Right renal pelvis (tissue), 4 donors: ENCODE data around the gene ZXDA. TPM values are rescaled to one million over a fixed set of nuclear protein-coding genes. Genes with fewer than 3 reads are reported as not detected.
"Not testable (repeated sequence)": the region's sequence is repeated elsewhere in the genome, so short reads cannot be mapped to it uniquely, and the experiment has no call there.

ENCODE experiments used
- DNase-seq, 4 donors: peaks; one replicate each; pipeline ENCODE4 v3.0.0-alpha.2; 2013; ENCODE audit warnings: low read depth in 4 of 4, low spot score in 3 of 4, missing footprints in 1 of 4
- polyA plus RNA-seq, 4 donors: library from polyadenylated mRNA; unstranded; fragments of 120-200 nt; gene quantifications; one replicate each; pipeline ENCODE4 v1.2.1, GENCODE V29; 2013; ENCODE audit not compliant: insufficient read length in 4 of 4

The ZXDA gene, protein sequence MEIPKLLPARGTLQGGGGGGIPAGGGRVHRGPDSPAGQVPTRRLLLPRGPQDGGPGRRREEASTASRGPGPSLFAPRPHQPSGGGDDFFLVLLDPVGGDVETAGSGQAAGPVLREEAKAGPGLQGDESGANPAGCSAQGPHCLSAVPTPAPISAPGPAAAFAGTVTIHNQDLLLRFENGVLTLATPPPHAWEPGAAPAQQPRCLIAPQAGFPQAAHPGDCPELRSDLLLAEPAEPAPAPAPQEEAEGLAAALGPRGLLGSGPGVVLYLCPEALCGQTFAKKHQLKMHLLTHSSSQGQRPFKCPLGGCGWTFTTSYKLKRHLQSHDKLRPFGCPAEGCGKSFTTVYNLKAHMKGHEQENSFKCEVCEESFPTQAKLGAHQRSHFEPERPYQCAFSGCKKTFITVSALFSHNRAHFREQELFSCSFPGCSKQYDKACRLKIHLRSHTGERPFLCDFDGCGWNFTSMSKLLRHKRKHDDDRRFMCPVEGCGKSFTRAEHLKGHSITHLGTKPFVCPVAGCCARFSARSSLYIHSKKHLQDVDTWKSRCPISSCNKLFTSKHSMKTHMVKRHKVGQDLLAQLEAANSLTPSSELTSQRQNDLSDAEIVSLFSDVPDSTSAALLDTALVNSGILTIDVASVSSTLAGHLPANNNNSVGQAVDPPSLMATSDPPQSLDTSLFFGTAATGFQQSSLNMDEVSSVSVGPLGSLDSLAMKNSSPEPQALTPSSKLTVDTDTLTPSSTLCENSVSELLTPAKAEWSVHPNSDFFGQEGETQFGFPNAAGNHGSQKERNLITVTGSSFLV
- polyA plus RNA-seq: 1 to 10 TPM; 5.2 to 5.9 (median 5.2) TPM

DNA sequence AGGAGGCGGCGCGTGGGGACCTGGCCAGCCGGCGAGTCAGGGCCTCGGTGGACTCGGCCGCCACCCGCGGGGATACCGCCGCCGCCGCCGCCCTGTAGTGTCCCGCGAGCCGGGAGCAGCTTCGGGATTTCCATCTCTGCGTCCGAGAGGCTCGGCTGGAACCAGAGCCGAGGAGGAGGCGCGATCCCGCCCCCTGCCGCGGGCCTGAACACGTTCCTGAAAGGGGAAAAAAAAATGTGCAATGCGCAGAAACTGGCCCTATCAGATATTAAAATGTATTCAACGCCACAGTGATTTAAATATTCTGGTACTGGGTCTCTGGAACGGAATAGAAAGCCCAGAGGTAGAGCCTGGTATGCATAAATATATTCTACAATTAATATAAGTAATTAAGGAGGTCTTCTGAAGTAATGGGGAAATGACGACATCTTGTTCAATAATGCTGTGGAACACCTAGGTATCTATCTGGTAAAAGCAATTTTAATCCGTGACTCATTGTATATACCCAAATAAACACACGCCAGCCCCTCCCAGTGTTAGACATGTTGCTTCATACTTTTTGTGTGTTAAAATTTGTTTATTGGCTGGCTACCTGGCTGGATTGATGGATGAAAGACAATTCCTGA lies at the start of gene ZXDA:
ZXDA (minus strand) TSS at position 172 of the 626 bp plus-strand sequence; CDS start at position 134, 38 bp downstream.
- not testable (repeated sequence) for DNase-seq

DNA sequence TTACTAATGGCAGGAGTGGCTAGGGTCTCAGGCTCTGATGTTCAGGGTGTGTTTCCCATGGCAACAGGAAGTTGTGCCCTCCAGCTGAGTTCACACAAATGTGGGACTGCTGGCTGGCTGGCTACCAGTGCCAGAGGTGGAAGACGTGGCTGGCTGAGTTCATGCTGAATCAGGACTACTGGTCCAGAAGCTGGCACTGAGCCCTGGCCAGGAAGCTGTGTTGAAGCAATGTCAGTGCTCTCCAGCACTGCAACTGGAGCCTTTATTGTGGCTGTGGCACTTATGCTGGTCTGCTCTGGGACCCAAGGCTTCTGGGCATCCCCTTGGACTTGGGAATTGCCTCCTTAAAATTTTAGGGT lies 42.0 kb upstream of the ZXDA start:
- no peak for DNase-seq

DNA sequence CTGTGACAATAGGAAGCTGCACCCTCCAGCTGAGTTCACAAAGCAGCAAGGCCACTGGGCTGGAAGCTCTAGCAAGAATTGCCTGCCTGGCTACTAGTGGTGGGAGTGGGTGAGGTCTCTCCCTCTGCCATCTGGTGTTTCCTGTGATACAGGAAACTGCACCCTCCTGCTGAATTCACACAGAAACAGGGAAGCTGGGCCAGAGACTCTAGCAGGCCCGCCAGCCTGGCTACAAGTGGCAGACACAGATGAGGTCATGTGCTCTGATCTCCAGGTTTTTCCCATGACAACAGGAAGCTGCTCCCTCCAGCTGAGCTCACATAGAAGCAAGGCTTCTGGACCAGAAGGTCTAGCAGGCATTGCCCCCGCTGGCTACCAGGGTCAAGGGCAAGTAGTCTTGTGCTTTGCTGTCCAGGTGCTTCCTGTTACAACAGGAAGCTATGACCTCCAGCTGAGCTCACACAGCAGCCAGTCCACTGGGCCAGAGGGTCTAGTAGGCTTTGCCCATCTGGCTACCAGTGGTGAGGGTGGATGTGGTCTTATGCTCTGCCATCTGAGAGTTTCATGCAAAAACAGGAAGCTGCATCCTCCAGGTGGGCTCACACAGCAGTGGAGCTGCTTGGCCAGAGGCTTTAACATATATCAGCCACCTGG lies 41.5 kb upstream of the ZXDA start:
- no peak for DNase-seq

DNA sequence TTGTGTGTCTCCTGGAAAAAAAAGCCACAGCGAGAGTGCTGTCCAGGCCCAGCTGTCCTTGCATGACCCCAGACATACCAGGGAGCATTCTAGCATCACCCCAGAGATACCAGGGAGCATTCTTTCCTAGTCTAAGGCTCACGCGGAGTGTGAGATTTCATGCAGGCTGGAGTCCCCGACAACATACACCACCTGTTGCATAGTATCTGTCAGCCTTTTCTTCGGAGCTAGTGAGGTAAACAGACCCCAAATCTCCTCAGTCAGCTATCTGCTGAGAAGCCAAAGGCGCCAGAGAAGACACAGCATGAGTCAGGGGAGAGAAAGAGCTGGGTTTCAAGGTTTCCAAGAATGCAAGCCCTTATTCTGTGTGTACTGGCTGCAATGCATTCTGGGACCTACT lies 23.1 kb upstream of the ZXDA start:
- DNase-seq: no peak

DNA sequence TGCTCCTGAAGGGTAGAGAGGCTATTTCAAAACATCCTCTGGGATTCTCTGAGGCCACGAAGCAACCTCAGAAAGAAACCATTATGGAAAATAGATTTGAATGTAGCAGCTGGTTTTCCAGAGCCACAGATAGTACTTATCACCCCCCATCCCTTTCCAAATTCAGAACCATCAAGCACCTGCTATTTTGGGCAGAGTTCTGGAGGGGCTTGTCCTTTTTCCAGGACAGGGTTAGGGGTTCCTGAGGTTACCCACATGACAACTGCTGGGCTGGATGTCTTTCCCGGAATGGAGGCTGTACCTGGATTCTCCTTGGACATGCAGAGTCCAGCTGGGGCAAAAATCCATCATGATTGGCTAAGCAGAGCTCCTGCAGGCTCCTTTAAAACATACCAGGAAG lies 22.0 kb upstream of the ZXDA start:
- DNase-seq: no peak

DNA sequence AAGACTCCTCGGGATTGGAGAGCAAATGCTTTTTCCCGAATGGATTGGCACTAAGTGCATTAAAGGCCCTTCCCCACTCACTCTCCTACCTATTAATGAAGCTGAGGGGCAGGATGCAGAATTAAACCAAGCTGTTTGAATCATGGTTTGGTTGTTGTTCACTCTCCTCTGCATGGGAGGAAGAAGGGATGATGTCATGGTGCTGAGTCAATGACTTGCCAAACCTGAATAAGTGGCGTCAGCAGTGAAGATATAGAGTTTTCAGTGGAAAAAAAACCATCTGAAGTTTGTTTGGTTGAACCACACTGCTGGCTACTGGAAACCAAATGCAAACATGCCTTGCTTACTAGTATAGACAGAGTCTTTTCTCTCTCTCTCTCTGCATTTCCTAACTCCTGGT lies 19.8 kb upstream of the ZXDA start:
- DNase-seq: no peak

DNA sequence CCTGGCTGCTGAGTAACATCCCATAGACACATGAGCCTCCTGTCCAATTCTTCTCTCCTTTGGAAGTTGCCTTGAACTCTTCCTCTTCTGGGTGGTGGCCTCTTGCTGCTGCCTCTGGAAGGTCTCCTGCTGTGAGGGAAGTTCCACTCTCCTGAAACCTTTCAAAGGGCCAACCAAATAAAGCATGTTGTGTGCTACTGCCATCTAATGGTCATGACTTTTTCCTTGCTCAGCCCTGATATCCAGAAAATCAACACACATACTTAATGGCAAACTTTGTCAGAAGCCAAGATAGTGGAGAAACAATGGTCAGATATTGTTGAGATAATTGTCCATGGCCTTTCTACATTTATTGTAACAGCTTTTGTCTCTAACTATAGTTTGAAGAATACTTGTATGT lies 19.1 kb upstream of the ZXDA start:
- DNase-seq: no peak

DNA sequence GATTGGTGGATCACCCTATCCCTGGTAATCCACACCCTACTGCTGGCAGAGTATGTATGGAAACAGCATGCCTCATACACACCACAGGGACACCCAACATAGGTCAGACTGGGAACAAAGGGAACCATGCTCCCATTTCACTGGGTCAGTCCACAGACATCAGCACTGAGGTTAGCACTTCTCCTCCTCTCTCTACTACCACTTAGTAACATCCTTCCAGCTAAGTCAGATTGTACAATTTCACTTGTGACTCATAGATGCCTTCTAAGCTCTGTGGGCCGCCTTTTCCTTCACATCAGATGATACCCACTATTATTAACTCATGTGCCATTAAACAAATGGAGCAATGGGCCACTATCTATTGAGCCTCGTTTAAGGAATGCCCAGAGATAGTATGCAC lies 15.5 kb upstream of the ZXDA start:
- no peak for DNase-seq

DNA sequence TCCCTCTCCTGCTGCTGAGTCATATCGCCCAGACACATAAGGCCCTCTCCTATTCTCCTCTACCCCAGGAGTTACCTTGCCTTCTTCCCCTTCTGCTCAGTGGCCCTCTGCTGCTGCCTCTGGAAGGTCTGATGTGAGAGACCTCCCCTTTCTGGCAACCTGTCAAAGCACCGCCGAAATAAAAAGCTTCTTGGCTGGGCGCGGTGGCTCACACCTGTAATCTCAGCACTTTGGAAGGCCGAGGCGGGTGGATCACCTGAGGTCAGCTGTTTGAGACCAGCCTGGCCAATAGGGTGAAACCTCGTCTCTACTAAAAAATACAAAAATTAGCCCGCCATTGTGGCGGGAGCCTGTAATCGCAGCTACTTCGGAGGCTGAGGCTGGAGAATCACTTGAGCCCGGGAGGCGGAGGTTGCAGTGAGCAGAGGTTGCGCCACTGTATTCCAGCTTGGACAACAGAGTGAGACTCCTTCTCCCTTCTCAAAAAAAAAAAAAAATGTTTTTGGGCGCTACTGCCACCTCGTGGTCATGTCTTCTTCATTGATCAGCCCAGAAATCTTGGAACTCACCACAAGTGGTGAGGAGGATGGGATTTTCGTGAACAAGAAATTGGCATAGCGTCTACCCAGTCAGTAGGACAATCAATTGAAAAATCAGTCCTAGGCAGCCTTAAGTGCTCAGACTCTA lies 8.6 kb upstream of the ZXDA start:
- no peak for DNase-seq

DNA sequence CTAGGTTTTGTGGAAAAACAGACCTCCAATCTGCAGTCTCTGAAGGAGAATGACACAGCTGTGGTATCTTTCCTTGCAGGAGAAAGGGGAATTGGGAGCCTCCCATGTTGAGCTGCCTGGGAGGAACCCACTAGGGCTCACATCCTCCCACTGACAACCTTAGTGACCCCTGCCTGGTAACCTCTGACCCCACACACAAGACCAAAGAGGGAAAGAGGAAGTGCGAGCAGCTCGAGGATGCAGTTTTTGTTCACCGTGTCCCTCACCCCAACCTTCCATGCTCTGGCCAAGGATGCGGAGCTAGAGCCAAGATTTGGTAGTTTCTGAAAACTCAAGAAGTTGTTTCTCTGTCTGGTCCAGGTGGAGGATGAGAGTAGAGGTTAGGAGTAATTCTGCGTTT lies 5.4 kb upstream of the ZXDA start:
- no peak for DNase-seq

DNA sequence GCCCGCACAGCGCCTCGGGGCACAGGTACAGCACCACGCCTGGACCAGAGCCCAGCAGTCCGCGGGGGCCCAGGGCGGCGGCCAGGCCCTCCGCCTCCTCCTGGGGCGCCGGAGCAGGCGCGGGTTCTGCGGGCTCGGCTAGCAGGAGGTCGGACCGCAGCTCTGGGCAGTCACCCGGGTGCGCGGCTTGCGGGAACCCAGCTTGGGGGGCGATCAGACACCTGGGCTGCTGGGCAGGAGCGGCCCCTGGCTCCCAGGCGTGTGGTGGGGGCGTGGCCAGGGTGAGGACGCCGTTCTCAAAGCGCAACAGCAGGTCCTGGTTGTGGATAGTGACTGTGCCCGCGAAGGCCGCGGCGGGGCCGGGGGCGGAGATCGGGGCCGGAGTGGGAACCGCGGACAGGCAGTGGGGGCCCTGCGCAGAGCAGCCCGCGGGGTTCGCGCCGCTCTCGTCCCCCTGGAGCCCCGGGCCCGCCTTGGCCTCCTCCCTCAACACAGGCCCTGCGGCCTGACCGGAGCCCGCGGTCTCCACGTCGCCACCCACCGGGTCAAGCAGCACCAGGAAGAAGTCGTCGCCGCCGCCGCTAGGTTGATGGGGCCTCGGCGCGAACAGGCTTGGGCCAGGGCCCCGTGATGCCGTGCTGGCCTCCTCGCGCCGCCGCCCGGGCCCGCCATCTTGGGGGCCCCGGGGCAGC lies 517 bp downstream of the ZXDA start:
- not testable (repeated sequence) for DNase-seq

DNA sequence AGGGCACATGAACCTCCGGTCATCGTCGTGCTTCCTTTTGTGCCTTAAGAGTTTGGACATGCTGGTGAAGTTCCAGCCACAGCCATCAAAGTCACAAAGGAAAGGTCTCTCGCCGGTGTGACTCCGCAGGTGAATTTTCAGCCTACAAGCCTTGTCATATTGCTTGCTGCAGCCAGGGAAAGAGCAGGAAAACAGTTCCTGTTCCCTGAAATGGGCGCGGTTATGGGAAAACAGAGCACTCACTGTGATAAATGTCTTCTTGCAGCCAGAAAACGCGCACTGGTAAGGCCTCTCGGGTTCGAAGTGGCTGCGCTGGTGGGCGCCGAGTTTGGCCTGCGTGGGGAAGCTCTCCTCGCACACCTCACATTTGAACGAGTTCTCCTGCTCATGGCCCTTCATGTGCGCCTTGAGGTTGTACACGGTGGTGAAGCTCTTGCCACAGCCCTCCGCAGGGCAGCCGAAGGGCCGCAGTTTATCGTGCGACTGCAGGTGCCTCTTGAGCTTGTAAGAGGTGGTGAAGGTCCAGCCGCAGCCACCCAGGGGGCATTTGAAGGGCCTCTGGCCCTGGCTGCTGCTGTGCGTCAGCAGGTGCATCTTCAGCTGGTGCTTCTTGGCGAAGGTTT lies 1.2 kb downstream of the ZXDA start:
- not testable (repeated sequence) for DNase-seq

DNA sequence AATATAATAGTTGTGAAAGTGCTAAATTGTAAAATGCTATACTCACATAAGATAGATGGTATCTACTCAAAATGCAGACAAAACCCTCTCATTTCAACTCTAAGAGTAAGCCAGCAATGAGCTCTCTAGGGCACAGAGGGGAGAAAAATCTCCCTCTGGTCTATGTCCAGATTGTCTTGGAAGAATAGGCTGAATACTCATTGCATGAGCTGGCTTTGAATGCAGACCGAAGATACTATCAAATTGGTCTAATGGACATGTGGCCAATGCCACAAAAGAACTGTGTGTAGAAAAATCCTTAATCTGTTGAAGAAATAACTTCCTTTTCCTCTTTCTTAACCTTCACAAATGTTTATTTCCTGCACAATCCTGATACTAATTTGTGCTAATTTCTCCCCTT lies 3.5 kb downstream of the ZXDA start:
- no peak for DNase-seq

DNA sequence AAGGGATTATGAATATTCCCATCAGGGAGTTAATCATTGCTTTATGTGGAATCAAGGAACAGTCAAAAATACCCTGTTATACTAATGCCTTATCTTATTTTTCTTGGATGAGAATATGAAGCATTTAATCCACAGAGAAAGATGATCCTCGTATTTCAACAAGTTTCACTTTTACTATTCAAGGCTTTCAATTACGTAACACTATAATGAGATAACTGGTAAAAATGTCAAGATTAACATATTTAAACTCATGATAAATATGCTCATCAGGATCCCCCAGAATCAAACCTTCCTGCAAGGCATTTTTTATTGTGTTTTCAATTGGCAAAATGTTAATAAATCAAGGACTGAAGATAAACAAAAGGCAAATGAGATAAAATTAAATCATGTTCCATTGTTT lies 5.1 kb downstream of the ZXDA start:
- no peak for DNase-seq

DNA sequence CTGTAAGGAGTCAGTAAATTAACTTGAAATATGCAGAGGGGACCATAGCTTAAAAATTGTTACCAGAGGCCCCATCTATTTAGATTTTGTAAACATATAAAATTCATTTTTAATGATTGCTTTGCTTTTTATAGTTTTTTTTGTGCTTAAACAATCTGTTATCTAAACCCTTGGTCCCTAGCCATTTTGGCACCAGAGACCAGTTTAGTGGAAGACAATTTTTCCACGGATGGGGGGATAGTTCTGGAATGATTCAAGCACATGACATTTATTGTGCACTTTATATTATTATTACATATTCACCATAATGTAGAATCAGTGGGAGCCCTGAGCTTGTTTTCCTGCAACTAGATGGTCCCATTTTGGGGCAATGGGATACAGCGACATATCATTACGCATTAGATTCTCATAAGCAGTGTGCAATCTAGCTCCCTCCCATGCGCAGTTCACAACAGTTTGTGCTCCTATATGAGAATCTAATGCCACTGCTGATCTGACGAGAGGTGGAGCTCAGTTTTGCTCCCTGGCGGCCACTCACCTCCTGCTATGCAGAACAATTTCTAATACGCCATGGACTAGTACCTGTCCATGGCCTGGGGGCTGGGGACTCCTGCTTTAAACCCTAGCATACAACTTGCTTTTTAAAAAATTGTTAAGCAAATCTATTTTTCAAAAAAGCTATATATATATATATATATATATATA lies 5.9 kb downstream of the ZXDA start:
- no peak for DNase-seq

DNA sequence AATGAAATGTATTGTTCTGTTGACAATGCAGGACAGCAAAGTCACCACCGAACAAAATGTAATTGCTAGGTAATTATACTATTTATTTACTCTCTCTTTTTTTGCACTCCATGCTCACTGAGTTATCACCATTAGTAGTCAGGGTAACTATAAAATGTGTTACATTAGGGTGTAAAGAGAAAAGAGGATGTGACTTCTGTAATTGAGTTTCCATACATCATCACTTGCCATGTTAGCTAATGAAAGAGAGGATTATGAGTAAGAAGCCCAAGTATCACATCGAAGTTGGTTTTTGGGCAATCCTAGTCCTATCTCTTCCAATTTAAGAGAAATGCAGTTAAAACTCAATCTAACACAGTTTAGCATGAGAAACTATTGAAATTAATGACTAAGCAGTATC lies 7.6 kb downstream of the ZXDA start:
- no peak for DNase-seq

DNA sequence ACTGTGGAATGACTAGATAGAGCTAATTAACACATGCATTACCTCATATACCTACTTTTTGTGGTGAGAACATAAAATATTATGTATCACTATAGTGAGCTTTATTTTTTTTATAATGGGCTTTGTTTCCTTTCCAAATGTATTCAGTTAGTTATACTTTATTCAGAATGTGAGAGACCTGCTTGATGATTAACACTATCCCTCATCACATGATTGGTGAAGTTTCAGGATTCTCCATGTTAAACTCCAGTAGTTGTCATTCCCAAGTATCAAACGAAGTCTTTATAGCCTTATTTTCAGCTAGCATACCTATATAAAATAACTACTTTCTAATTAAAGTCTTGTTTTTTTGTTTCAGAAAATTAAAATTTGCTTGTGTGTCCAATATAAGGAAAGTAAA lies 8.8 kb downstream of the ZXDA start:
- no peak for DNase-seq

DNA sequence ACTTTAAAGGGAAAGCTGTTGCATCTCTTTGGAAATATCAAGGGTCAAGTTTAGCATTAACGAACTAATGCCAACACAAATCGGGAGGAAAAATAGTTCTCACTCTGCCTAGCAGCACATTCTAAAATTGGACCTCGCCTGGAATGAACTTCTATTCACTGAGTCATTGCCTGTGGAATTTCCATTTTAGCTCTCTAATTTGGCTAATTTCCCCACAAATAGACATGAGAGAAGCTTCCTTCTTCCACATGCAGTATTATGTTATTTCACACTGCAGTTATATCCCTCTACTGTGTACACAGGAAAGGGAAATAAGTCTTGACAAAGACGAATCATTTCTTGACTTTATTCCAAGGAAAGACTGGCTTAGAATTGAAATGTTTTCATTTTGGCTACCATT lies 9.3 kb downstream of the ZXDA start:
- DNase-seq: no peak

DNA sequence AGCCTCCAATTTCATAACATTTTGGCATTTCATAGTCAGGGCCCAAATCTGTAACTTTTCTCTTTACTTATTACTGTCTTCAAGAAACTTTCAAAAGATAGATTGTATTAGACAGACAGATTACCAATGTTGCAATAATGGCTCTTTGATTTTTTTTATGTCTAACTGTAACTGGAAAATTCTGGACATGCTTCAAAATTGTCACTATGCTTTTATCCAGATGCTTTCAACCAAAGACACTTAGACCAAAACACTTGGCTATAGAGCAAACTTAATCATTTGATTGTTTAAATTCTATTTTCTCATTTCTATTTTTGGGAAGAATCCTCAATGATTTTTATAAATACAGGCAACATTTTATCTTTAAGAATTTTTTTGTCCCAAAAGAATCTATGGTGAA lies 10.4 kb downstream of the ZXDA start:
- DNase-seq: no peak
